SKM-1 treated with dmso at 0.1 percent for 144 hours (cell line): ENCODE data around the gene ANKRD40.
A peak's percentile ranks its signal among the peaks of the same experiment; 100 is the strongest.
"Not testable (repeated sequence)": the region's sequence is repeated elsewhere in the genome, so short reads cannot be mapped to it uniquely, and the experiment has no call there.

Experiments
- DNase-seq: peaks from one replicate; lab custom pipeline; 2025; ENCODE audit not compliant: unreplicated experiment; lab: John Stamatoyannopoulos, UW

Gene ANKRD40, protein sequence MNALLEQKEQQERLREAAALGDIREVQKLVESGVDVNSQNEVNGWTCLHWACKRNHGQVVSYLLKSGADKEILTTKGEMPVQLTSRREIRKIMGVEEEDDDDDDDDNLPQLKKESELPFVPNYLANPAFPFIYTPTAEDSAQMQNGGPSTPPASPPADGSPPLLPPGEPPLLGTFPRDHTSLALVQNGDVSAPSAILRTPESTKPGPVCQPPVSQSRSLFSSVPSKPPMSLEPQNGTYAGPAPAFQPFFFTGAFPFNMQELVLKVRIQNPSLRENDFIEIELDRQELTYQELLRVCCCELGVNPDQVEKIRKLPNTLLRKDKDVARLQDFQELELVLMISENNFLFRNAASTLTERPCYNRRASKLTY

DNA sequence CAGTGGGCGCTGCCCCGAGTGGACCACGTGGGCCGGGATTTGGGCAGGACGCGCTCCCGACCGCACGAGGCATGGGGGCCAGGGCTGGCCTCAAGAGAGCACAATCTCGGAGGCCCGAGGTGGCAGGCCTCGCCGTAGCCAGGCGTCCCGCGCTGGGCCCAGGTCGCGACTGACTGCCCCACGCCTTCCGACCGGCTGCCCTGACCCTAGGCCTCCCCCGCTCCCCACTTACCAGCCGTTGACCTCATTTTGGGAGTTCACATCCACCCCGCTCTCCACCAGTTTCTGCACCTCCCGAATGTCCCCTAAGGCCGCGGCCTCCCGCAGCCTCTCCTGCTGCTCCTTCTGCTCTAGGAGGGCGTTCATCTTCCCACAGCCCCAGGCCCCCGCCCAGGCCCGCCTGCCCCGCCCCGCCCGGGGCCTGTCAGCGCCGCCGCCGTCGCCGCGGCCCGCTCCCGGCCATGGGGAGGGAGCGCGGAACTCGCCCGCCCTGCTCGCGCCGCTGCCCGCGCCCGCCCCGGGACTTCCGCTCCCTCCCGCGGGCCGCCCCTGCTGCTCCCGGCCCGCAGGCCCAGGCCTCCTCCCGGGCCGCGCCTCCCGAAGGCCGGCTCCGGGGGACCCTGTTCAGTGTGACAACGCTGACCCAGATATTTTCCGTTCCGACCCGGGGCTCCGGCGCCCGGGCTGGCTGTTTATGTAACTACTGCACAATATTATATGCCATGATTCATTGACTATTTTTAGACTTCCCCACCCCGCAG lies at the start of gene ANKRD40:
ANKRD40 (minus strand) TSS at position 626 of the 761 bp plus-strand sequence; CDS start at position 366, 260 bp downstream.
- peak; percentile 83 for DNase-seq

DNA sequence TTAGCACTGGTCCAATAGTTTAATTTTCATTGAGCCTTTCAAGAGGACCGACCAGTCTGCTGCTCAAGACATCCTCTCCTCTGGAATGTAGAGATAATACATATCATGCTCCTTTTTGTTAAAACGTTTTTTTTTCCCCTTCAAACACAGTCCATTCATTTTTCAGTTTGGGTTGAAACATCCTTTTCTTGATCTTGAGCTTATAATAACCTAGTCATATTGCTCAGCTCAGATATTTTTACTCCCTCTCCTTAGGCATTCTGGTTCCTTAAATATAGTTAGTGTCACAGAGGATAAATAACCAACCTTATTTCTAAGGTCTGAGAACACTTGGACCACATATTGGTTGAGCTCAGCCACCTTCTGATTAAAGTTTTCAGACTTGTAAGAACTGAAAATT lies 46.8 kb upstream of the ANKRD40 start:
- no peak for DNase-seq

DNA sequence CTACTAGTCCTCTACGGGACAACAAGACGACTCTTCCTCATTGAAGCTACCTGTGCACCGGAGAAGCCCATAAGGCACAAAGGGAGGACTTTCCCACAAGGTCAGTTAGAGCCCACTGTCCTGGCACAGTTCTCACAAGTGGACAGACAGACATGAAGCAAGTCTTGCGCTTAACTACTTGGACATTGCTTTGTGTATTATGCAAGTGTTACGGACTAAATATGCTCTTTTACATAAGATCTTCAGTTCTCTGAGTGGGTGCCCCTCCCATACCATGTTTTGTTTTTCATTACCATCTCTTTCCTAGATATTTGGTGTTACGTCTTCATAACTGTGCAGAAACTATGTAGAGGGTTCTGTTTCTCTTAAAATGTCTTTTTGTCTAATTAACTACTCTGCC lies 41.5 kb upstream of the ANKRD40 start:
- no peak for DNase-seq

DNA sequence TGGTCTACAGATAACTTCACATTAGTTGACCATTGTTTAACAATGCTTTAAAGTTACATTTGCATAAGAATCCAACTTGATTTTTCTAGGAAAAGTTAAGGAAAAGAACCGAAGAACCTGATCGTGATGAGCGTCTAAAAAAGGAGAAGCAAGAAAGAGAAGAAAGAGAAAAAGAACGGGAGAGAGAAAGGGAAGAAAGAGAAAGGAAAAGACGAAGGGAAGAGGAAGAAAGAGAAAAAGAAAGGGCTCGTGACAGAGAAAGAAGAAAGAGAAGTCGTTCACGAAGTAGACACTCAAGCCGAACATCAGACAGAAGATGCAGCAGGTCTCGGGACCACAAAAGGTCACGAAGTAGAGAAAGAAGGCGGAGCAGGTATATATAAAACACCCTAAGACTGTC lies 37.9 kb upstream of the ANKRD40 start:
- no peak for DNase-seq

DNA sequence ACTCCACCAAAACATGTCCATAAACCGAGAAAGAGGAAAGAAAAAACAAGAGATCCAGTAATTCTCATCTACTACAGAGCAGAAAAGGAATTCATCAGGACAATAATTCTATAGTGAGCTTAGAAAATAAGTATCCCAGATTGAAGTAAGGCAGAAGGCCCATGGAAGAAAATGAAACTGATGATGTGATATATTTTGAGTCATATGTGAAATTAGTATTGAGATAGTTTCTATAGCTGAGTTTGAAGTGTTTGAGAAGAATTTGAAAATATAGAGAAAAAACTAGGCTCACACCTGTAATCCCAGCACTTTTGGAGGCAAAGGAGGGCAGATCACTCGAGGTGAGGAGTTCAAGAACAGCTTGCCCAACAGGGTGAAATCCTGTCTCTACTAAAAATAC lies 31.4 kb upstream of the ANKRD40 start:
- DNase-seq = no peak

DNA sequence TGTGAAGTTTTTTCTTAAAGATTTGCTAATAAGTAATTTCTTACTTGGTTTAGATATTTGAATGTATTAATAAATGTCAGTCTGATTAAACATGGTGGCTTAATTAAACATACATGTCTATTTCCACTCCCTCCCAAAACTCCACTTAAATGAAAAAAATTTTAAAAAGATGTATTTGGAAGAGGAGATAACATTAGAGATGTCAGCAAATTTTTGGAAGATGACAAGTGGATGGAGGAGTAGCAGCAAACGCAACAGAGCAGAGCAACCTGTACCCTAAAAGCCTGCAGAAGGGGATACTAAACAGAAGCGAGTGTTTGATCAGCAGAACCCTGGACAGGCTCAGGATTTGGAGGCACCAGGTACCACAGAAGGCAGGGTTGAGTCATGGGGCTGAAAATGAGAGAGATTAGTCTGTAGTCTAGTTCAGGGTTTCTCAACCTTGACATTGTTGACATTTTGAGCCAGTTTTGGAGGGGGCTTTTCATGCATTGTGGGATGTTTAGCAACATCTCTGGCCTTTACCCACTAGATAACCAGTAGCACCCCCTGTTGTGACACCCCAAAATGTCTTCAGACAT lies 29.5 kb upstream of the ANKRD40 start:
- no peak for DNase-seq

DNA sequence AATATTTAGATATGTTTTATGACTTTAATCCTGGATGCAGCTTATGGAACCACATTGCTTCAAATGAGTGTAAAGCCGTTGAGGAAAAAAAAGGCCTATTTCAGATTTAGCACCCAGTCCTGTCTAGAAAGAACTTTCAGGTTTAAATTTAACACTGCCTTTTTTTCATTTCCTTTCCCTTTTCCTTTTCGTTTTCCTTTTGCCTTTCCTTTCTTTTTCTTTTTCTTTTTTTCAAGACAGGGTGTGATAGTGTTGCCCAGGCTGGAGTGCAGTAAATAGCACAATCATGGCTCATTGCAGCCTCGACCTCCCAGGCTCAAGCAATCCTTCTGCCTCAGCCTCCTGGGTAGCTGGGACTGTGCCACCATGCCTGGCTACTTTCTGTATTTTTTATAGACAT lies 27.6 kb upstream of the ANKRD40 start:
- no peak for DNase-seq

DNA sequence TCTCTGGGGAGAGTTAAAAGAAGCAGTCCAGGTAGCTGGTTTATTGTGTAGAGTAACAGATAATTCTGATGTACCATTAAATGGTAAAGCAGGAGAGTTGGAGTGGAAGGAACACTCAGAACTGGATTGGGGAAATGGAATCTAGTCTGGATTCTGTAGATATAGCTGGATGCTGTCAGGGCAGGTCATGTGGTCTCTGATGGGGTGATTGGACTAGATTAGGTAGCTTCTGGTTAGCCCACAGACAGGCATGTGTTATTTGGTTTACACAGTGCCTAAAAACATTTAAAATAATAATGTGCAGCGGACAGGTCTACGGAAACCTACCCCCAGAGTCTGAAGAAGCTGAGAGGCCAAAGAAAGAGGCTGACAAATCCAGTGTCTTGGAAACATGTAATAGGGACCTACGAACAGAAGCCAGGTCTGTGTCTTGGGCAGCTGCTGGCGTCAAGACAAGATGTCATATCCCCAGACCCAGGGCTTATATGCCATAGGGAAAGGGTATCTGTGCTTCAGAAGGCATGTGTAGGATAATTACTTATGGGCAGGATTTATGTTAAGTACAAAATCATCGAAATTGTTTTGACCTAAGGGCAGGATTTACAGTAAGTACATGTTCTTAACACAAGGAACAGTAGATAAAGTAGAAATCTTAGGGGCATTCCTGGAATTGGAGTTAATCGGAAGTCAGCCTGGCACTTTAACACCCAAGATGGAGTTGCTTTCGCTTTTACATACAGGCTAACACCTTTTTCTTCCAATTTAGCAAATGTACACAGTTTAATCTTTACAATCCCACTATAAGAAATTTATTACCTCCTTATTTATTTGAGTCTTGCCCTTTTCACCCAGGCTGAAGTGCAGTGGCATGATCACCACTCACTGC lies 24.1 kb upstream of the ANKRD40 start:
- DNase-seq = no peak

DNA sequence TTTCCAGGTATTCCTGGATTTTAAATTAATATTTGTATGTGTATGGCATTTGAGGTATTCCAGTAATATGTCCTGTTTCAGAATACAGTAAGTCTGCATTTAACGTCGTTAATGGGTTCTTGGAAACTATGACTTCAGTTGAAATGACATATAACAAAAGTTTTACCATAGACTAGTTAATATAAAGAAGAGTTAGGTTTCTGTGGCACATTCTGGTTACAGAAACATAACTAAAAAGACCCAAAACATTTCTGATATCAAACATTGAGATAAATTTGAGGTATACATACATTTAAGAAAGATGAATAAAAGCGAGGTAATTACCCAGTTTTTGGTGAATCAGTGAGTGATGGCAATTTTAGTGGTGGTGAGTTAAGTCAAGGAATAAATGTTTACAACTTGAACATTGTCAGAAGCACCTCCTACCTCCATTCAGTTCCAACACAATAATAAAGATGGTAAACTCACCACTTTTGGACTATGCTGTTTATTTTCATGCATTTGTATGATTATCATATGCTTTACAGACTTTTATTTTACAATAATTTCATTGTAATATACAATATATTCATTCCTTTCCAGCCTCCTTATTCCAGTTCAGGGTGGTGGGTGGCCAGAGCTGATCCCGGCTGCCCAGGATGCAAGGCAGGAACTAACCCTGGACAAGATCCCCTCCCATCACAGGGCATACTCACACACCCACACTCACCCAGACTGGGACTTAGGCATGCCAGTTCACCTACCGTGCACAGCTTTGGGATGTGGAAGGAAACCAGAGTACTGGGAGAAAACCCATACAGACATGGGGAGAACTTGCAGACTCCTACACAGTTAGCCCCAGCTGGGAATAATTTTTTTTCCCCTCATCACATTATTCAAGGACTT lies 21.4 kb upstream of the ANKRD40 start:
- no peak for DNase-seq

DNA sequence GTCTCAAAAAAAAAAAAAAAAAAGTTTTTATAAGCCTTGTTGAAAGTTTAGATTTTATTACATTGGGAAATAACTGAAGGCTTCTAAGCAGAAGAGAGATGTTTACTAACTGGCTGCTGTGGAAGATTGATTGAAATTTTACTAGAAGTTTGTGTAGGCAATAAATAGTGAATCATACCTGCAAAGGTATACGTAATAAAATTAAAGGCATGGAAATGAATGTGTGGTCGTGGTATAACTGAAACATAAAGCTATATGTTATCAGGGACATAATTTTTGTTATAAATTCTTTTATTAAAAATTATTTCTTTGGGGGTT lies 20.4 kb upstream of the ANKRD40 start:
- no peak for DNase-seq

DNA sequence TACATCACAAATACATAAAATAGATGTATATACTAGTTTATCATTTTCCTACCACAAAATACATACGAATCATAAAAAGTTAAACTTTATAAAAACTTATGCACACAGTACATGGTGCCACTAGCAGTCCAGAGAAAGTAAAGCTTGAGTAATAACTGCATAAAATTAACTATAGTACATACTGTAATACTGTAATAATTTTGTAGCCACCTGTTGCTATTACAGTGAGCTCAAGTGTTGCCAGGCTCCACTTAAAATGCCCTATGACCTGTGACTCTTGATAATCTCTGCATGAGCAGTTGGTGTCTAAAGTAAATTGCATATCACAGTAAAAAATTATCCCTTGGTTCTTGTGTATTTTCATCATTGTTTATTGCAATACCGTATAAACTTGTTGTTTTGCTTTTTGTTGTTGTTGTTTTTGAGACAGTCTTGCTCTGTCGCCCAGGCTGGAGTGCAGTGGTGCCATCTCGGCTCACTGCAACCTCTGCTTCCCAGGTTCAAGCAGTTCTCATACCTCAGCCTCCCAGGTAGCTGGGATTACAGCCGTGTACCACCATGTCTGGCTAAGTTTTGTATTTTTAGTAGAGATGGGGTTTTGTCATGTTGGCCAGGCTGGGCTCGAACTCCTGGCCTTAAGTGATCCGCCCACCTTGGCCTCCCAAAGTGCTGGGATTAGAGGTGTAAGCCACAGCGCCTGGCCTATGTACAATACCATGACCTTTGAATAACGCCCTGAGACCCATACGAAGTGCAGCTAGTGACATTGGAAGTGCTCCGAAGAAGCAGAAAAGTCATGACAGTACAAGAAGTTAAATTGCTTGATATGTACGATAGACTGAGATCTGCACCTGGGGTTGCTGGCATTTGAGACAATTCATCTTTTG lies 18.3 kb upstream of the ANKRD40 start:
- no peak for DNase-seq

DNA sequence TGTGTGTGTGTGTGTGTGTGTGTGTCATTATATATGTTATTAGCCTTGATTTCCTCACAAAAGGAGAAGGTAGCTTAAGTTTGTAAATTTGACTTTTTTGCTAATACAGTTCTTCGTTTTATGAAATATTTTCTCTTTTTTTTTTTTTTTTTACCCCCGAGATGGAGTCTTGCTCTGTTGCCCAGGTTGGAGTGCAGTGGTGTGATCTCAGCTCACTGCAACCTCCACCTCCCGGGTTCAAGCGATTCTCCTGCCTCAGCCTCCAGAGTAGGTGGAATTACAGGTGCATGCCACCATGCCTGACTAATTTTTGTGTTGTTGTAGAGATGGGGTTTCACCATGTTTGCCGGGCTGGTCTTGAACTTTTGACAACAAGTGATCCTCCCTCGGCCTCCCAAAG lies 16.9 kb upstream of the ANKRD40 start:
- not testable (repeated sequence) for DNase-seq

DNA sequence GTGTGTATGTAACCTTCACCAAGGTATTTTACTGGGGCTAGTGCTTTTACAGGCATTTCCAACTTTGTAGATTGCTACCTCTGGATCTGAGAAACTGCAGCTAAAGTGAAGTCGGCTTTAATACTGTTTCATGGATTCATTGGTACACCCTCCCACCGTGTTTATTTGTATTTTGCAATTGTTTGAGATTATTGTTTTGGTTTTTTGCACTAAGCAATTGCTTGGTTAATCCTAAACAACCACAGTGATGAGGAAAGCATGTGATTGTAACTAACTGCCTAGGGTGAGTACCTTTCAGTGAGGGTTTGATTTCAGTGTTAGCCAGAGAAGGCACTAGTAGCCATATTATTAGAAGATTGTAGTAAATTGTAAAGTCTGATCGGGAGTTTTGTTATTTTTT lies 15.0 kb upstream of the ANKRD40 start:
- DNase-seq = no peak

DNA sequence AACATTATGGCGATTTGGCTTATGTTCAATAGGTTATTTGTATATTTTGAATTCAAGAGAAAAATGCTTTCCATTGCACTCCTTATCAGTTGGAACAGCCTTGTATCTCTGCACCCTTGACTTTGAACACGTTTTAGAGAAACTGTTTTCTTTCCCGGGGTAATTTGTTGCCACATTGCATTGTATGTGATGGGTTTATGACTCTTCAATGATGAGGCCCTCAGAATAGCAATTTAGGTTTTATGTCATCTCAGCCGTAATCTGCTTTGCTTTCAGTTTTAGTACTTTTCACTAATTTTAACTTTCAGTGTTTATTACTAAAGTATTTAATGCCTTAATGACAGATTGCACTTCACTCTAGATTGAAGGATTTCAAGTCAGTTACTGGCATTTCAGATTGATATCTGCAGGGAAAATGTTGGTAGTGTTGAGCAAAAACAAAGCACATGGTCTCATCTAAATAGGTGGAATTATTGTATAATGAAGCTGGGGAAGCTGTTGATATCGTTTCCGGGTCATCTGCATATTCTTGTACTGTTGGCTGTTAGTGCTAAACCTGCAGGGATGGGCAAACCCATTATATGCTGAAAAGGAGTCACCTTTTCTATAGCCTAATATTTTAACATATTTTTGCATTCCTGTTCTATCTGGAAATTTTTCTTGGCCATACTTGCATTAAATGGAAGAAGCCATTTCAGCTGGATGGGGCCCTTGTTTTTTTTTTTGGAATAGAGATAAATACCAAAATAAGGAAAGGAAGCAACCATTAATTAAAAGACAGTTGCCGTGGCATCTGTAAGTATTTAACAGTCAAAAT lies 13.7 kb upstream of the ANKRD40 start:
- no peak for DNase-seq

DNA sequence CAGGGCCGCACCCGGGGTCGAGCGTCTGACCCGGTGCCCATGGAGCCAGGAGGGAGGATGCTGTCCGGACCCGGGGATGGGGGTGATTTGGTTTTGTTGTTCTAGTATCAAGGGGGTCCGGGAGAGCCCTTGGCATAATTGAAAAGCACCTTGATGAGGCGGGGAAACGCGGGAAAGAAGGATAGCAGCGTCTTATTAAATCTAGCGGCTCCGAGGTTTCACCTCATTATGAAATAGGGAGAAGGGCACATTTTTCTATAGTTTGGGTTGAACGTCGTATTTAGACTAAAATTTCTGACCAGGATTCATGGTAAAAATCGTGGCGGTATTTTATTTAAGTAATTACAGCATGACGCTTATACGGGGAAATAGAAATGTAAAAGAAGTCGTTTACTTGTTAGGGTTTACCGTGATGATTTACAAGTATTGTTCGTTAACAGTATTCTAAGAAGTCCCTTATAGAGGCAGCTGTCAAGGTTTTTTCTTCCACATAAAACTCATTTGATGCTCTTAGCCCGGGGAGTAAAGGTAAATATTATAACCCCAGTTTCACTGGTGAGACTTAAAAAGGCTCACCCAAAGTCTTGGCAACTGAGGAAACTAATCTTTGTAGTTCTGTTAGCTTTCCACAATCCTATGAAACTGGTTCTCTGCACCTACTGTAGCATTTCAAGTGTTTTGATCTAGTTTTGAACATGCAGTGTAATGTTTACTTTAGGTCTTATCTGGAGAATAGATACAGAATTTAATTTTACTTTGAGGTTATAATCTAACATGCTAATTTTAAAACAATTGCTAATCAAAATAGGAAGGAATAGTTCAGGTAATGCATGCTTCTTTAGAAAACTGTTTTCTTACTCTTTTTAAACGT lies 12.4 kb upstream of the ANKRD40 start:
- DNase-seq = no peak

DNA sequence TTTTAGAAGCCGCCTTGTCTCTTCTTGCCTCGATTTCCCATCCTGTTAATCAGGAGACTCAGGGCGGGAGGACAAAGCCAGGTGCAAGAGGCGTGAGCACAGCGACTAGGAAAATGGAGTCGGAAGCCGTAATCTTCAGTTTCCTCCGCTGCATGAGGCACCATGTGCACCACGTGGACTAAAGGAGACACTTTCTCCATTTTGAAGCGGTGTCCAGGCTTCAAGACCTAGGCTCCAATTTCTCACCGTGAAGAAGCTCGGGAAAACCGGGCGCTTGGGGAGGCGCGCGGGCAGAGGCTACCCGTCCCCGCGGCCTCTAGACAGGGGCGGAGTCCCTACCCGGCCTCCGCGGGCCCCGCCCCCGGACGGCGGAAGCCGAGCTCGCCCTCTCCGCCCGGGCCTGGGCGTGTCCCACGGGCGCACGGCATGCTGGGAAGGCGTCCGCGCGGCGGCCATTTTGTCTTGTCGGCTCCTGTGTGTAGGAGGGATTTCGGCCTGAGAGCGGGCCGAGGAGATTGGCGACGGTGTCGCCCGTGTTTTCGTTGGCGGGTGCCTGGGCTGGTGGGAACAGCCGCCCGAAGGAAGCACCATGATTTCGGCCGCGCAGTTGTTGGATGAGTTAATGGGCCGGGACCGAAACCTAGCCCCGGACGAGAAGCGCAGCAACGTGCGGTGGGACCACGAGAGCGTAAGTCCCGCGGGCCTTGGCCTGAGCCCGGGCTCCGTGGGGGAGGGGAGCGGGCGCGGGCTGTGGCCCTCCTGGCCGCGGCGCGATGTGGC lies 11.6 kb upstream of the ANKRD40 start, which contains the start of gene LUC7L3:
LUC7L3 (plus strand) TSS at position 460 of the 780 bp plus-strand sequence; CDS start at position 590, 130 bp downstream.
- peak; percentile 81 for DNase-seq

DNA sequence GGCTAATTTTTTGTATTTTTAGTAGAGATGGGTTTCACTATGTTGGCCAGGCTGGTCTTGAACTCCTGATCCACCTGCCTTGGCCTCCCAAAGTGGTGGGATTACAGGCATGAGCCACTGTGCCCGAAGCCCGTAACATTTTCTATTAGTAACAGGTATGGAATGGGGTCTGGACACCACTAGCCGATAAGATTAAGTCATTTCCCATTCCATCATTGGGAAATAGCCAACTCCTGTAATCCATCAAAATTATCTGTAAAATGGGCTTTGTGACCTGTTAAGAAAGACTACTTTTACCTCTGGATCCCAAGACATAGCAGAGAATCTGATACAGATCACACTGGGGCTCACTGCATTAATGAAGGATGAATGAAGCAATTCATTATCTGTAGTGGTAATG lies 7.8 kb upstream of the ANKRD40 start:
- no peak for DNase-seq
